ENCODE results near the gene UBE2B.

The UBE2B gene

GRCh38 chr5:134387443-134387842, 16.1 kb downstream of the UBE2B start:
- no peak for DNase-seq (ENCODE audit: low spot score)
- no peak for TF ChIP-seq CTCF (IDR thresholded peaks at IDR 0.05; ENCODE audit: extremely low read depth, missing control alignments)

GRCh38 chr5:134392301-134392700, 20.9 kb downstream of the UBE2B start:
- no peak for DNase-seq (ENCODE audit: low spot score)
- TF ChIP-seq CTCF (IDR thresholded peaks at IDR 0.05; ENCODE audit: extremely low read depth, missing control alignments) = no peak

- DNase-seq (ENCODE audit: low spot score) = no peak
- TF ChIP-seq CTCF (IDR thresholded peaks at IDR 0.05; ENCODE audit: extremely low read depth, missing control alignments) = no peak
These were observed 23.6 kb downstream of the UBE2B start for GRCh38 chr5:134394932-134395331.

GRCh38 chr5:134396274-134396673, 24.9 kb downstream of the UBE2B start:
- no peak for TF ChIP-seq CTCF (IDR thresholded peaks at IDR 0.05; ENCODE audit: extremely low read depth, missing control alignments)
- DNase-seq (ENCODE audit: low spot score) = no peak

GRCh38 chr5:134397196-134397595, 25.8 kb downstream of the UBE2B start:
- TF ChIP-seq CTCF (IDR thresholded peaks at IDR 0.05; ENCODE audit: extremely low read depth, missing control alignments) = no peak
- DNase-seq (ENCODE audit: low spot score) = no peak

- no peak for TF ChIP-seq CTCF (IDR thresholded peaks at IDR 0.05; ENCODE audit: extremely low read depth, missing control alignments)
- no peak for DNase-seq (ENCODE audit: low spot score)
These were observed 27.3 kb downstream of the UBE2B start for GRCh38 chr5:134398609-134399155.

- no peak for DNase-seq (ENCODE audit: low spot score)
- no peak for TF ChIP-seq CTCF (IDR thresholded peaks at IDR 0.05; ENCODE audit: extremely low read depth, missing control alignments)
These were observed 32.6 kb downstream of the UBE2B start for GRCh38 chr5:134403951-134404350.
